ENCODE results near the gene LRP1. TPM values are rescaled to one million over a fixed set of nuclear protein-coding genes. Genes with fewer than 3 reads are reported as not detected.

The LRP1 gene
- total RNA-seq, 4 donors from 2014 or later, result 128 to 312 (median 207) TPM

DNA sequence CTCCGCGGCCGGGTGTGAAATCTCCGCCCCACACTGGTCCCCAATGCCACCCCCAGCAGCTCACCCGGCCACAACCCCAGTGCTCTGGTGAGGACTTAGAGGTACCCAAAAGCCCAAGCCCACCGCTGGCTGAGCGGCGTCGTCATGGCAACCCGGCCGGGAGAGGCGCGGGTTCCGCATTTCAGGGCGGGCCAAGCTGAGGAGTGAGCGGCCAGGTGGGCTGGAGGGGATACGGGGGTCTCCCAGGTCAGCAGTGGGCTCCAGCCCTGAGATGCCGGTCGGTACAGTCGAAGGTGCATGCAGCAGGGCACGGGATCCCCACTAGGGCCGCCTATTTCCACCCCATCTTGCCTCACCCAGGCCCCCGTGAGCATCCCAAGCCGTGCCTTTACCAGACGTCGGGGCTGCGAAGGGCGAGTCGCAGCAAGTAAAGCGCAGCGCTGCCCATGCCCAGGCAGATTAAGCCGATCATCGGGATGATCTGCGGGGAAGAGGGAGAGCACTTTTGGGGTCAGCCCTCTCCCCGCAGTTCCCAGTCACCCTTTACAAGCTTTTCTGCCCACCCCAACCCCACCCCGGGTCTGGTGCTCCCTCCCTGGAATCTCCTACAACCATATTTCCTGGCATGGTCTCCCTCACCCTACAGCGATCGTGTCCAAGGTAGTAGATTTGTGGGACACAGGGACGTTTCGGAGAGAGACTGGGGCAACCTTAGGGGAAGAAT is 108.1 kb downstream of the LRP1 start:
- Histone ChIP-seq H3K9me3 (no peaks in the 10 kb centered on the region), H3K36me3 (peaks cover 0 to 27% (median 0%) of the 10 kb centered on the region in 3 donors), H3K27ac (no peak overlapping the region), H3K4me1 (peaks cover 5 to 50% (median 30%) of the 10 kb centered on the region in 4 donors), H3K27me3 (peaks cover 0 to 27% of the 10 kb centered on the region in 2 donors), H3K4me3 (peak overlapping the region in 1 of 4 donors; percentile 15)
- no peak for TF ChIP-seq CTCF (IDR thresholded peaks at IDR 0.05)
- peak in 1 of 3 donors; percentile 47 for DNase-seq

- H3K4me3 ChIP-seq, result peak overlapping the region in 1 of 4 donors; percentile 15
- H3K9me3 ChIP-seq, result no peaks in the 10 kb centered on the region
- H3K36me3 ChIP-seq, result peaks cover 0 to 20% (median 0%) of the 10 kb centered on the region in 3 donors
- H3K4me1 ChIP-seq, result peaks cover 5 to 57% (median 33%) of the 10 kb centered on the region in 4 donors
- DNase-seq, result peak in 1 of 3 donors; percentile 44
- no peak overlapping the region for H3K27ac ChIP-seq
- TF ChIP-seq POLR2A (IDR thresholded peaks at IDR 0.05) (no peak), CTCF (IDR thresholded peaks at IDR 0.05) (no peak)
- peaks cover 0 to 34% of the 10 kb centered on the region in 2 donors for H3K27me3 ChIP-seq
Observed at GRCh38 chr12:57236925-57237595, 108.8 kb downstream of the LRP1 start.

GRCh38 chr12:57237596-57237931 is 109.3 kb downstream of the LRP1 start:
- no peak for TF ChIP-seq POLR2A (IDR thresholded peaks at IDR 0.05)
- peaks cover 0 to 39% of the 10 kb centered on the region in 2 donors for H3K27me3 ChIP-seq
- H3K4me1 ChIP-seq, result peaks cover 5 to 62% (median 36%) of the 10 kb centered on the region in 4 donors
- H3K36me3 ChIP-seq, result peaks cover 0 to 15% (median 0%) of the 10 kb centered on the region in 3 donors
- no peak overlapping the region for H3K4me3 ChIP-seq
- DNase-seq, result no peak
- H3K27ac ChIP-seq, result no peak overlapping the region
- no peaks in the 10 kb centered on the region for H3K9me3 ChIP-seq

DNA sequence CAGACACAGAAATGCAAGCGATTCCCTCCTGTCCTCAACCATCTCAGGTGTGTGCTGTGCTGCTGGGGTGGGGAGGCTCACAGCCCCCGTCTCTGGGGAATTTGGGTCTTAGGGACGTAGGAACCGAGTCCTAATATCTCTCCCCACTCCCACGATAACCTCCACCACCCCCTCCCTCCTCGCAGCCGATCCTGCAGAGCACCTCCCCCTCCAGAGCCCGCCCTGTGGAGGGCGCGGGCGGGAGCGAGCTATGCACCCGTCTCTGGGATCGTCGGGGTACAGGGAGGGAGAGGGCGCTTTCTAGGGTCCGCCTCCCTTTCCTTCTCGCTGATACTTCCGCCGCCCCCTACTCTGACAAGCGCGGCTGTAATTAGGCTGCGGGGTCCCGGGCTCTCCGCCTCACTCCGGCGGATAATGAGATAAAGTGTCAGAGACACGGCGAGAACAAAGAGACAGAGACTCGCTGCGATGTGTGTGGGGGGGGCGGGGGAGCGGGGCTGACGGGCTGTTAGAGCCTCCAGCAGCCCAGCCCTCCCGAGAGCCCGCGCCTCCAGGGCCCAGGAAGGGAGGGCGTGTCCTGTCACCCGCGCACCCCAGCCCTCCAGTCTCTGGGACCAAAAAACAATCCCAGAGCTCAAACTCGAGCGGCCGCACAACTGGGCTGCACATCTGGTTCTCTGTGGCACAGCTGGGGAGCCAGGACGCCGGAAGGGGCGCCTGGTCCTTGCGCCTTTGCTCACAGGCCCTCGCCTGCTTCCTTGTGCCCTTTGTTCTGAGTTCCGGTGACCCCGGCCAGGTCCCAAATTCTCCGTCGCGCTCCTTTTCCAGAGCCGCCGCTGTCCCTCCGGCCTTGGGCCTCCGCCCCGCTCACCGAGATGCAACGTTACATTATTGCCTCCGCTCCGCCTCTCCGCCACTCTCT is 109.9 kb downstream of the LRP1 start:
- Histone ChIP-seq H3K4me3 (peak overlapping the region; percentile 19 to 59 (median 52)), H3K27ac (no peak overlapping the region), H3K27me3 (peaks cover 0 to 42% of the 10 kb centered on the region in 2 donors), H3K4me1 (peaks cover 5 to 68% (median 43%) of the 10 kb centered on the region in 4 donors), H3K36me3 (peaks cover 0 to 9% (median 0%) of the 10 kb centered on the region in 3 donors), H3K9me3 (no peaks in the 10 kb centered on the region)
- DNase-seq, result peak in 2 of 3 donors; percentile 40 to 53
- no peak for TF ChIP-seq CTCF (IDR thresholded peaks at IDR 0.05)
- TF ChIP-seq POLR2A (IDR thresholded peaks at IDR 0.05), result no peak

DNA sequence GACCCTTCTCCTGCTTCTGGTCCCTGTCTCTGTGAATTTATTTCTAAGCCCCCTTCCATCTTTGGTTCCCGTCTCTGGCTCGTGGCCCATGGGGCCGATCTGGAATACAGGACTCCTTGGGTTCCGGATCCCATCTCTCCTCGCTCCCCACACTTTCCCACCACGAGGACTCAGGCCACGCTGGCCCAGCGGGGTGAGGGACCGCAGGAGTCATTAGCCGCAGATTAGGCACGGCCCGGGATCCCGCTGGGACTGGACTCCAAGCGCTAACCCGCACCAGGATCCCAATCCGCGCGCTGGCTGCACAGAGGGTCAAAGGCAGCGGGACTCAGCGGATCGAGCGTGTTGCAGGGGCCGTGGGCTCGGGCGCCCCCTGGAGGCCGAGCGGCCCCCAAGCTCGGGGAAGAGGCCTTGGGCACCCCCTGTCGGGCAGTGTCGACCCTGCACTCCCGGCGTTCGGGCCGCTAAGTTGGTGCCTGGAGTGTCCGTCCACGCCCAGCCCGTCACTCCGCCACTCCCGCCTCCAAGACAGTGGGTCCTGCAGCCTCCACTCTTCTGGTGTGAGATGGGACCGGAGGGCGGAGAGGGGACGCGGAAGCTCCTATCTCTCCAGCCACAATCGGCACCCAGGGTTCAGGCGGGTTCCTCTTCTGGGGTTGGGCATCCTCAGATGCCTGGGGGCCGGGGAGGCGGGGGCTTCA is 110.7 kb downstream of the LRP1 start:
- TF ChIP-seq CTCF (IDR thresholded peaks at IDR 0.05) (peak; percentile 100), POLR2A (IDR thresholded peaks at IDR 0.05) (no peak)
- H3K9me3 ChIP-seq, result no peaks in the 10 kb centered on the region
- H3K36me3 ChIP-seq, result peaks cover 0 to under 1% (median 0%) of the 10 kb centered on the region in 3 donors
- DNase-seq, result peak; percentile 81 to 94 (median 93)
- H3K27ac ChIP-seq, result peak overlapping the region in 1 of 4 donors; percentile 14
- peaks cover 5 to 76% (median 51%) of the 10 kb centered on the region in 4 donors for H3K4me1 ChIP-seq
- peak overlapping the region; percentile 19 to 59 (median 52) for H3K4me3 ChIP-seq
- H3K27me3 ChIP-seq, result peaks cover 0 to 42% of the 10 kb centered on the region in 2 donors

All from Peyer's patch (tissue), 4 donors.